Measurements from ENCODE around the gene NAV2. TPM values are rescaled to one million over a fixed set of nuclear protein-coding genes. Genes with fewer than 3 reads are reported as not detected.

Gene NAV2
- total and polyA plus RNA-seq, 2 experiments from 2014 or later: 26.0 to 45.0 TPM

GRCh38 chr11:20021771-20022362, 309.2 kb downstream of the NAV2 start:
- ATAC-seq: peak; percentile 26
- Histone ChIP-seq H3K27me3 (ENCODE audit: insufficient read depth) (no peaks in the 10 kb centered on the region), H4K20me1 (replicated peaks; ENCODE audit: insufficient read depth) (no peaks in the 10 kb centered on the region; the same call in 1 of the 2 replicates), H3K4me1 (ENCODE audit: insufficient read depth) (peaks cover 66% of the 10 kb centered on the region), H3K4me3 (peak overlapping the region; percentile 56), H3K27ac (ENCODE audit: low read depth) (peak overlapping the region; percentile 82; the same call in 1 of the 2 replicates), H3K4me2 (peak overlapping the region; percentile 78), H3F3A (replicated peaks; ENCODE audit: low read depth) (peaks cover 10% of the 10 kb centered on the region; the same call in 1 of the 2 replicates), H3K36me3 (ENCODE audit: insufficient read depth) (no peaks in the 10 kb centered on the region), H2AFZ (no peak overlapping the region), H3K9me2 (ENCODE audit: insufficient read depth) (peaks cover 4% of the 10 kb centered on the region; the same call in 1 of the 2 replicates), H3K79me2 (replicated peaks; ENCODE audit: insufficient read depth) (peaks cover 28% of the 10 kb centered on the region)
- DNase-seq (ENCODE audit: low spot score): no peak
- H3K9me3 Mint-ChIP-seq: no peaks in the 10 kb centered on the region
- H3K27ac Mint-ChIP-seq: peak overlapping the region; percentile 84
- H3K36me3 Mint-ChIP-seq (ENCODE audit: low read depth): peaks cover 5% of the 10 kb centered on the region; the same call in 1 of the 3 replicates
- TF ChIP-seq ZNF462 (CRISPR knock-in tag; IDR thresholded peaks at IDR 0.05): no peak
- H3K4me1 Mint-ChIP-seq: peaks cover 48% of the 10 kb centered on the region
- H3K4me3 Mint-ChIP-seq: no peak overlapping the region; the same call in 1 of the 3 replicates
- H3K27me3 Mint-ChIP-seq (ENCODE audit: insufficient read depth, low read depth, poor library complexity): peaks cover 4% of the 10 kb centered on the region

GRCh38 chr11:20022363-20023081, 309.9 kb downstream of the NAV2 start:
- Histone ChIP-seq H3K36me3 (ENCODE audit: insufficient read depth) (no peaks in the 10 kb centered on the region), H3F3A (replicated peaks; ENCODE audit: low read depth) (peaks cover 10% of the 10 kb centered on the region; the same call in 1 of the 2 replicates), H3K27me3 (ENCODE audit: insufficient read depth) (no peaks in the 10 kb centered on the region), H3K4me2 (peak overlapping the region; percentile 78), H3K4me3 (peak overlapping the region; percentile 56), H3K79me2 (replicated peaks; ENCODE audit: insufficient read depth) (peaks cover 28% of the 10 kb centered on the region), H2AFZ (no peak overlapping the region), H3K9me2 (ENCODE audit: insufficient read depth) (peaks cover 4% of the 10 kb centered on the region; the same call in 1 of the 2 replicates), H3K4me1 (ENCODE audit: insufficient read depth) (peaks cover 60% of the 10 kb centered on the region), H3K27ac (ENCODE audit: low read depth) (peak overlapping the region; percentile 82), H4K20me1 (replicated peaks; ENCODE audit: insufficient read depth) (no peaks in the 10 kb centered on the region)
- Mint-ChIP-seq H3K27me3 (ENCODE audit: insufficient read depth, low read depth, poor library complexity) (peaks cover 6% of the 10 kb centered on the region), H3K4me1 (peaks cover 45% of the 10 kb centered on the region), H3K9me3 (no peaks in the 10 kb centered on the region), H3K36me3 (ENCODE audit: low read depth) (peaks cover 2% of the 10 kb centered on the region; the same call in 1 of the 3 replicates), H3K27ac (peak overlapping the region; percentile 89), H3K4me3 (no peak overlapping the region; the same call in 1 of the 3 replicates)
- DNase-seq (ENCODE audit: low spot score) (peak; percentile 91), ATAC-seq (peak; percentile 47)
- TF ChIP-seq REST (IDR thresholded peaks at IDR 0.05; ENCODE audit: unreplicated experiment) (no peak), STAT1 (IDR thresholded peaks at IDR 0.05; ENCODE audit: unreplicated experiment) (no peak), CREB1 (CRISPR knock-in tag; IDR thresholded peaks at IDR 0.05; ENCODE audit: low read depth) (no peak), EZH2phosphoT487 (IDR thresholded peaks at IDR 0.05; ENCODE audit: unreplicated experiment) (no peak), JUNB (IDR thresholded peaks at IDR 0.05; ENCODE audit: unreplicated experiment) (no peak), POLR2AphosphoS5 (IDR thresholded peaks at IDR 0.05; ENCODE audit: low read depth) (no peak)
- TF ChIP-seq, protein P1, sequence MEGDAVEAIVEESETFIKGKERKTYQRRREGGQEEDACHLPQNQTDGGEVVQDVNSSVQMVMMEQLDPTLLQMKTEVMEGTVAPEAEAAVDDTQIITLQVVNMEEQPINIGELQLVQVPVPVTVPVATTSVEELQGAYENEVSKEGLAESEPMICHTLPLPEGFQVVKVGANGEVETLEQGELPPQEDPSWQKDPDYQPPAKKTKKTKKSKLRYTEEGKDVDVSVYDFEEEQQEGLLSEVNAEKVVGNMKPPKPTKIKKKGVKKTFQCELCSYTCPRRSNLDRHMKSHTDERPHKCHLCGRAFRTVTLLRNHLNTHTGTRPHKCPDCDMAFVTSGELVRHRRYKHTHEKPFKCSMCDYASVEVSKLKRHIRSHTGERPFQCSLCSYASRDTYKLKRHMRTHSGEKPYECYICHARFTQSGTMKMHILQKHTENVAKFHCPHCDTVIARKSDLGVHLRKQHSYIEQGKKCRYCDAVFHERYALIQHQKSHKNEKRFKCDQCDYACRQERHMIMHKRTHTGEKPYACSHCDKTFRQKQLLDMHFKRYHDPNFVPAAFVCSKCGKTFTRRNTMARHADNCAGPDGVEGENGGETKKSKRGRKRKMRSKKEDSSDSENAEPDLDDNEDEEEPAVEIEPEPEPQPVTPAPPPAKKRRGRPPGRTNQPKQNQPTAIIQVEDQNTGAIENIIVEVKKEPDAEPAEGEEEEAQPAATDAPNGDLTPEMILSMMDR (conservative IDR thresholded peaks at IDR 0.05; ENCODE audit: low read depth in 2 of 2): no peak

Data from GM23338 (cell line).